Trophoblast cell (in vitro differentiated cells and primary cell): Measurements from ENCODE around the gene SYNPO2.
"Not testable (repeated sequence)": the region's sequence is repeated elsewhere in the genome, so short reads cannot be mapped to it uniquely, and the experiment has no call there.

Experiments
- DNase-seq, 2 donors: peaks; one replicate each; pipeline ENCODE4 v3.0.0-alpha.2; 2016
- H2AFZ ChIP-seq: 2 replicates; pipeline ENCODE4 v1.6.1; 2013; ENCODE audit warnings: low read length, moderate library complexity, mild to moderate bottlenecking; ENCODE audit not compliant: insufficient read depth, poor library complexity
- H2AK5ac ChIP-seq: 2 replicates; pipeline ENCODE4 v1.6.1; 2013; ENCODE audit warnings: mild to moderate bottlenecking, low read length
- H2BK120ac ChIP-seq: 2 replicates; pipeline ENCODE4 v1.6.1; 2013; ENCODE audit warnings: low read length, mild to moderate bottlenecking, moderate library complexity; ENCODE audit not compliant: insufficient read depth, poor library complexity
- H2BK12ac ChIP-seq: 2 replicates; pipeline ENCODE4 v1.6.1; 2013; ENCODE audit warnings: mild to moderate bottlenecking, low read length, moderate library complexity
- H2BK5ac ChIP-seq: 2 replicates; pipeline ENCODE4 v1.6.1; 2013; ENCODE audit warnings: low read length, low read depth, moderate library complexity, mild to moderate bottlenecking; ENCODE audit not compliant: poor library complexity
- H3K14ac ChIP-seq: 2 replicates; pipeline ENCODE4 v1.6.1; 2013; ENCODE audit warnings: mild to moderate bottlenecking, low read length
- H3K18ac ChIP-seq: 2 replicates; pipeline ENCODE4 v1.6.1; 2013; ENCODE audit warnings: mild to moderate bottlenecking, low read length
- H3K23ac ChIP-seq: 2 replicates; pipeline ENCODE4 v1.6.1; 2013; ENCODE audit warnings: low read length
- H3K27ac ChIP-seq: 2 replicates; pipeline ENCODE4 v1.5.1; 2013; ENCODE audit warnings: low read depth, mild to moderate bottlenecking, inconsistent platforms, low read length, moderate library complexity
- H3K27me3 ChIP-seq: 2 replicates; pipeline ENCODE4 v1.6.1; 2013; ENCODE audit warnings: inconsistent platforms, mild to moderate bottlenecking, low read length, moderate library complexity; ENCODE audit not compliant: insufficient read depth
- H3K36me3 ChIP-seq, 2 experiments: 1 replicate in 1 of 2; 2 replicates in 1 of 2; pipeline ENCODE4 v1.6.1; 2013; ENCODE audit warnings: low read length in 2 of 2, mild to moderate bottlenecking in 2 of 2, moderate library complexity in 1 of 2; ENCODE audit not compliant: insufficient read depth in 2 of 2, control insufficient read depth in 1 of 2
- H3K4ac ChIP-seq: 2 replicates; pipeline ENCODE4 v1.6.1; 2013; ENCODE audit warnings: low read depth, mild to moderate bottlenecking, low read length, moderate library complexity
- H3K4me1 ChIP-seq, 2 experiments: 1 replicate in 1 of 2; 2 replicates in 1 of 2; pipeline ENCODE4 v1.6.1; 2013; ENCODE audit warnings: low read length in 2 of 2, mild to moderate bottlenecking in 2 of 2, moderate library complexity in 1 of 2; ENCODE audit not compliant: insufficient read depth in 2 of 2, control insufficient read depth in 1 of 2
- H3K4me2 ChIP-seq: 2 replicates; pipeline ENCODE4 v1.6.1; 2013; ENCODE audit warnings: inconsistent platforms, mild to moderate bottlenecking, low read length, moderate library complexity
- H3K4me3 ChIP-seq: 2 replicates; pipeline ENCODE4 v1.5.1; 2013; ENCODE audit warnings: mild to moderate bottlenecking, low read depth, low read length, inconsistent platforms
- H3K79me1 ChIP-seq: one replicate; pipeline ENCODE4 v1.6.1; 2013; ENCODE audit warnings: low read length
- H3K79me2 ChIP-seq: 2 replicates; pipeline ENCODE4 v1.6.1; 2013; ENCODE audit warnings: low read length, mild to moderate bottlenecking; ENCODE audit not compliant: control insufficient read depth, insufficient read depth, poor library complexity
- H3K9ac ChIP-seq: 2 replicates; pipeline ENCODE4 v1.6.1; 2013; ENCODE audit warnings: mild to moderate bottlenecking, low read length
- H3K9me3 ChIP-seq: 2 replicates; pipeline ENCODE4 v1.6.1; 2013; ENCODE audit warnings: low read depth, mild to moderate bottlenecking, control low read depth, inconsistent platforms, low read length; ENCODE audit not compliant: insufficient read depth
- H4K12ac ChIP-seq: 2 replicates; pipeline ENCODE4 v1.6.1; 2013; ENCODE audit warnings: low read depth, mild to moderate bottlenecking, low read length, moderate library complexity
- H4K8ac ChIP-seq: 2 replicates; pipeline ENCODE4 v1.6.1; 2013; ENCODE audit warnings: low read depth, mild to moderate bottlenecking, low read length, moderate library complexity
- H4K91ac ChIP-seq: one replicate; pipeline ENCODE4 v1.6.1; 2013; ENCODE audit warnings: low read depth, mild to moderate bottlenecking, low read length, moderate library complexity
- WGBS: extraction: QIAGEN DNeasy Blood & Tissue Kit; methylation state at CpG from one replicate; pipeline ENCODE4 v1.1.7; 2013; ENCODE audit warnings: missing lambda C conversion rate; ENCODE audit not compliant: insufficient read length, insufficient coverage; ENCODE audit errors: extremely low coverage; 5-methylcytosine and 5-hydroxymethylcytosine counted together

Gene SYNPO2

GRCh38 chr4:118869808-118870342 lies 18.8 kb upstream of the SYNPO2 start:
- Histone ChIP-seq H3K4ac (no peak overlapping the region), H3K79me1 (no peaks in the 10 kb centered on the region), H4K8ac (no peak overlapping the region), H2BK12ac (no peak overlapping the region), H3K23ac (no peak overlapping the region), H3K36me3 (no peaks in the 10 kb centered on the region), H2BK5ac (no peak overlapping the region), H3K79me2 (no peaks in the 10 kb centered on the region), H4K12ac (no peak overlapping the region), H3K18ac (no peak overlapping the region), H4K91ac (no peak overlapping the region), H2AK5ac (no peak overlapping the region), H3K27ac (no peak overlapping the region), H3K9ac (no peak overlapping the region), H2AFZ (no peak overlapping the region), H3K14ac (no peak overlapping the region), H3K4me2 (no peak overlapping the region), H3K27me3 (no peaks in the 10 kb centered on the region), H3K4me1 (peaks cover 0 to 2% of the 10 kb centered on the region in 2 experiments), H2BK120ac (no peak overlapping the region), H3K4me3 (no peak overlapping the region), H3K9me3 (no peaks in the 10 kb centered on the region)
- WGBS, result no CpG with 5 or more reads among the region's 2 CpGs
- DNase-seq, result no peak

GRCh38 chr4:118872181-118872580 lies 16.5 kb upstream of the SYNPO2 start:
- Histone ChIP-seq H2BK120ac (no peak overlapping the region), H3K27me3 (no peaks in the 10 kb centered on the region), H2BK5ac (no peak overlapping the region), H3K18ac (no peak overlapping the region), H4K8ac (no peak overlapping the region), H3K4me3 (no peak overlapping the region), H3K79me1 (no peaks in the 10 kb centered on the region), H3K4me2 (no peak overlapping the region), H3K9me3 (no peaks in the 10 kb centered on the region), H3K79me2 (no peaks in the 10 kb centered on the region), H3K27ac (no peak overlapping the region), H2AK5ac (no peak overlapping the region), H2BK12ac (no peak overlapping the region), H3K9ac (no peak overlapping the region), H4K91ac (no peak overlapping the region), H3K14ac (no peak overlapping the region), H3K23ac (no peak overlapping the region), H2AFZ (no peak overlapping the region), H3K4ac (no peak overlapping the region), H4K12ac (no peak overlapping the region), H3K36me3 (no peaks in the 10 kb centered on the region), H3K4me1 (no peaks in the 10 kb centered on the region)
- DNase-seq, result peak; percentile 28 to 80
- WGBS, result no CpG with 5 or more reads among the region's 4 CpGs

DNA sequence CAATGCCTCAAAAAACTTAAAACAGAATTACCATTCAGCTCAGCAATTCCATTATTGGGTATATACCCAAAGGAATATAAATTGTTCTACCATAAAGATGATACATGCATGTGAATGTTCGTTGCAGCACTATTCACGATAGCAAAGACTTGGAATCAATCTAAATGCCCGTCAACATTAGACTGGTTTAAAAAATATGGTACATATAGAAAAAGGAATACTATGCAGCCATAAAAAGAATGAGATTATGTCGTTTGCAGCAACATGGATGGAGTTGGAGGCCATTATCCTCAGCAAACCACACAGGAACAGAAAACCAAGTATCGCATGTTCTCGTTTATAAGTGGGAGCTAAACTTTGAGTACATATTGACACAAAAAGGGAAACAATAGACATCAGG lies 10.9 kb upstream of the SYNPO2 start:
- no CpG with 5 or more reads among the region's 6 CpGs for WGBS
- Histone ChIP-seq H3K79me2 (no peaks in the 10 kb centered on the region), H3K79me1 (no peaks in the 10 kb centered on the region), H4K12ac (no peak overlapping the region), H4K8ac (no peak overlapping the region), H3K18ac (no peak overlapping the region), H2AK5ac (no peak overlapping the region), H3K4me2 (no peak overlapping the region), H3K9ac (no peak overlapping the region), H2BK120ac (no peak overlapping the region), H3K4me3 (no peak overlapping the region), H3K9me3 (no peaks in the 10 kb centered on the region), H3K4ac (no peak overlapping the region), H3K36me3 (no peaks in the 10 kb centered on the region), H3K27ac (no peak overlapping the region), H2AFZ (no peak overlapping the region), H3K4me1 (peaks cover 3 to 4% of the 10 kb centered on the region in 2 experiments), H3K14ac (no peak overlapping the region), H4K91ac (no peak overlapping the region), H3K27me3 (no peaks in the 10 kb centered on the region), H3K23ac (no peak overlapping the region), H2BK5ac (no peak overlapping the region), H2BK12ac (no peak overlapping the region)
- no peak for DNase-seq

GRCh38 chr4:118878507-118878906 lies 10.1 kb upstream of the SYNPO2 start:
- not testable (repeated sequence) for H3K27me3 ChIP-seq, H4K8ac ChIP-seq, H3K18ac ChIP-seq, H2BK5ac ChIP-seq, H3K14ac ChIP-seq, H3K4me2 ChIP-seq, H3K4me3 ChIP-seq, H3K23ac ChIP-seq, H3K36me3 ChIP-seq, H2BK120ac ChIP-seq, H4K91ac ChIP-seq, H3K27ac ChIP-seq, H2AFZ ChIP-seq, H3K9me3 ChIP-seq, H3K79me2 ChIP-seq, H3K4ac ChIP-seq, H2BK12ac ChIP-seq, H3K9ac ChIP-seq, H3K4me1 ChIP-seq, H2AK5ac ChIP-seq, H4K12ac ChIP-seq, DNase-seq, H3K79me1 ChIP-seq
- WGBS, result no CpG with 5 or more reads among the region's 9 CpGs
